Fibroblast of pulmonary artery (primary cell): ENCODE data around the gene NAPSA.
"Not testable (repeated sequence)": the region's sequence is repeated elsewhere in the genome, so short reads cannot be mapped to it uniquely, and the experiment has no call there.

Experiments used
- DNase-seq: peaks from one replicate; pipeline ENCODE4 v3.0.0-alpha.2; 2010; ENCODE audit warnings: low read depth
- H3K4me3 ChIP-seq: replicated peaks from 2 replicates; pipeline ENCODE4 v1.5.1; 2011; ENCODE audit warnings: low read depth, mild to moderate bottlenecking, control low read depth, low read length, moderate library complexity
- TF ChIP-seq, protein P1 (sequence below): IDR thresholded peaks from 2 replicates; pipeline ENCODE4 v1.5.1; 2011; ENCODE audit warnings: mild to moderate bottlenecking, control low read depth, low read length, inconsistent platforms; ENCODE audit errors: missing control alignments

NAPSA gene

DNA sequence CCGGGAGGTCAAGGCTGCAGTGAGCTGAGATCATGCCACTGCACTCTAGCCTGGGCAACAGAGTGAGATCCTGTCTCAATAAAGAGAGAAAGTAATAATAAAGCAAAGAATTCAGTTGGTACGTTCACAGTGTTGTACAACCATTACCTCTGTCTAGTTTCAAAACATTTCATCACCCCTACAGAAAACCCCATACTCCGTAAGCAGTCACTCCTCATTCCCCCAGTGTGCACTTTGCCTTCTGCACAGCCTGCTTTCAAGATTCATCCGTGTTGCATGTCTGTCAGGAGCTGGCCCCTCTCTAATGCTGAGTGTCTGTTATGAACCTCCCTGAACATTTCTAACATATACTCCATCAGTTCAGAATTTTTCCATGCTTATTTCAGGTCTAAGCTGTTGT is 28.1 kb upstream of the NAPSA start:
- DNase-seq: no peak
- TF ChIP-seq, protein P1, sequence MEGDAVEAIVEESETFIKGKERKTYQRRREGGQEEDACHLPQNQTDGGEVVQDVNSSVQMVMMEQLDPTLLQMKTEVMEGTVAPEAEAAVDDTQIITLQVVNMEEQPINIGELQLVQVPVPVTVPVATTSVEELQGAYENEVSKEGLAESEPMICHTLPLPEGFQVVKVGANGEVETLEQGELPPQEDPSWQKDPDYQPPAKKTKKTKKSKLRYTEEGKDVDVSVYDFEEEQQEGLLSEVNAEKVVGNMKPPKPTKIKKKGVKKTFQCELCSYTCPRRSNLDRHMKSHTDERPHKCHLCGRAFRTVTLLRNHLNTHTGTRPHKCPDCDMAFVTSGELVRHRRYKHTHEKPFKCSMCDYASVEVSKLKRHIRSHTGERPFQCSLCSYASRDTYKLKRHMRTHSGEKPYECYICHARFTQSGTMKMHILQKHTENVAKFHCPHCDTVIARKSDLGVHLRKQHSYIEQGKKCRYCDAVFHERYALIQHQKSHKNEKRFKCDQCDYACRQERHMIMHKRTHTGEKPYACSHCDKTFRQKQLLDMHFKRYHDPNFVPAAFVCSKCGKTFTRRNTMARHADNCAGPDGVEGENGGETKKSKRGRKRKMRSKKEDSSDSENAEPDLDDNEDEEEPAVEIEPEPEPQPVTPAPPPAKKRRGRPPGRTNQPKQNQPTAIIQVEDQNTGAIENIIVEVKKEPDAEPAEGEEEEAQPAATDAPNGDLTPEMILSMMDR: no peak
- no peak overlapping the region for H3K4me3 ChIP-seq

DNA sequence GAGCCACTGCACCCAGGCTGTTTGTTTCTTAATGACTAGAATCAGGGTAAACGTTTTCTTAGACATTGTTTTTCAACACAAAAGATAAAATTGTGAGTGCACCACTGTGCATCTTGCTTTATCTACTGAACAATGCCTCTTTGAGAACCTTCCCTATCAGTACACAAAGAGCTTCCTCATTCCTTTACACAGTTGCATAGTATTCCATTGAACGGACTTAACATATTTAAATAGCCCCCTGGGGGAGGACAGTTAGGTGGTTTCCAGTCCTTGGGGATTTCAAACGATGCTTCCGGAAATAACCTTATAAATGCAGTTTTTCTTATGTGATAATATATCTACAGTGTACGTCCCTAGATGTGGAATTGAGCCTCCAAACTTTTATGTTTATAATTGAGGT is 27.3 kb upstream of the NAPSA start:
- TF ChIP-seq, protein P1: no peak
- no peak for DNase-seq
- no peak overlapping the region for H3K4me3 ChIP-seq

DNA sequence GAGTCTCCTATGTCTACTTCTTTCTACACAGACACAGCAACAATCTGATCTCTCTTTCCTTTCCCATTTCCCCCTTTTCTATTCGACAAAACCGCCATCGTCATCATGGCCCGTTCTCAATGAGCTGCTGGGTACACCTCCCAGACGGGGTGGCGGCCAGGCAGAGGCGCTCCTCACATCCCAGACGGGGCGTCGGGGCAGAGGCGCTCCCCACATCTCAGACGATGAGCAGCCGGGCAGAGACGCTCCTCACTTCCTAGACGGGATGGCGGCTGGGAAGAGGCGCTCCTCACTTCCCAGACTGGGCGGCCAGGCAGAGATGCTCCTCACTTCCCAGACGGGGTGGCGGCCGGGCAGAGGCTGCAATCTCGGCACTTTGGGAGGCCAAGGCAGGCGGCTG is 25.5 kb upstream of the NAPSA start:
- DNase-seq, H3K4me3 ChIP-seq: not testable (repeated sequence)

DNA sequence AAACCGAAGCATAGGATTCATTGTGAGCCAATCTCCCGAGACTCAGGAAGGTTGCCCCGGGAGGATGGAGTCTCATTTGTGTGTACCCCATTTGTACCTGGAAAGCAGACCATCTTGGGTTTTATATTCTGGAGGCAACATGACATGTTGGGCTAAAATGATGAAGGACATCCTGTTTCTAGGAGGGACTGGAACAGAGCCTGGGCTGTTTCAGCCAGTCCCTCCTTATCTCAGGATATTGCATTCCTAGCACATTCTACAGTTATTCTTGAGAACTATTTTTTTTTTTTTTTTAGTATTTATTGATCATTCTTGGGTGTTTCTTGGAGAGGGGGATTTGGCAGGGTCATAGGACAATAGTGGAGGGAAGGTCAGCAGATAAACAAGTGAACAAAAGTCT is 24.9 kb upstream of the NAPSA start:
- not testable (repeated sequence) for H3K4me3 ChIP-seq, DNase-seq

DNA sequence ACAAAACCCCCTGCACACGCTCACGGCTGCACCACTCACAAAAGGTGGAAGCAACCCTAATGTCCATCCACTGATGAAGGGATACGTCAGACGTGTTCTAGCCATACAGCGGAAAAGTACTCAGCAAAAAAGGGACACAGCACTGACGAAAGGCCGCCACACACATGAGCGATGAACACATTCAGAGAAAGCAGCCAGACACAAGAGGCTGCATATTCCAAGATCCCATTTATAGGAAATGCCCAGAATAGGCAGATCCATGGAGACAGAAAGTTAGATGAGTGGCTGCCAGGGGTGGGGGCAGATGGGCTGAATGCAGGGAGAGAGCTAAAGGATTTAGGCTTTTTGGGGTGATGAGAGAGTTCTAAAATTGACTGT is 22.4 kb upstream of the NAPSA start:
- TF ChIP-seq, protein P1: no peak
- H3K4me3 ChIP-seq: no peak overlapping the region
- no peak for DNase-seq

DNA sequence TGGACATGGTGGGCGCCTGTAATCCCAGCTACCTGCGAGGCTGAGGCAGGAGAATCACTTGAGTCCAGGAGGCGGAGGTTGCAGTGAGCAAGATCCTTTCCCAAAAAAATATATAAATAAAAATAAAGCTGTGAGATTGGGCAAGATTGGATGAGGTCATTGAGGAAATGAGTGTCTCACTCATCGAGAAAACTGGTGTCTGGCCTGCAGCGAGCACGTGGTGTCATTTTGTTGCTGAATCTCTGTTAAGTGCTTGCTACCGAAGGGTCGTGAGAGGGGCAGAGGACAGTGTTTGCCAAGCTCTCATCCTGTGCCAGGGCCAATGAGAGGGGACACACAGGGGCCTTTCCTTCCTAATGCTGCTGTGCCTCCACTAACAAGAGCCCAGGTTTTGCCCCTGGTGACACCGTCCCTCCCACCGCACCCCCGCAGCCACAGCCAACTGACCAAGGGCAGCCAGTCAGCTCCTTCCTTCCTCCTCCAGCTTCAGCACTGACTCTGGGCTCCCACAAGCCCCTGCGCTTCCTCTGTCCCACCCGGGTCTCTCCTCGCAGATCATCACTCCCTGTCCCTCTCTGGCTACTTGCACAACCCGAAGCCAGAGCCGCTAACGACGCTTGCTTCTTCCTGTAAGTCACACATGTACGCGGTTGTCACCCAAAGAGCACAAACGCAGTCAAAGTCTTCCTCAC is 21.9 kb upstream of the NAPSA start:
- TF ChIP-seq, protein P1: no peak
- peak; percentile 60 for DNase-seq
- H3K4me3 ChIP-seq: no peak overlapping the region

DNA sequence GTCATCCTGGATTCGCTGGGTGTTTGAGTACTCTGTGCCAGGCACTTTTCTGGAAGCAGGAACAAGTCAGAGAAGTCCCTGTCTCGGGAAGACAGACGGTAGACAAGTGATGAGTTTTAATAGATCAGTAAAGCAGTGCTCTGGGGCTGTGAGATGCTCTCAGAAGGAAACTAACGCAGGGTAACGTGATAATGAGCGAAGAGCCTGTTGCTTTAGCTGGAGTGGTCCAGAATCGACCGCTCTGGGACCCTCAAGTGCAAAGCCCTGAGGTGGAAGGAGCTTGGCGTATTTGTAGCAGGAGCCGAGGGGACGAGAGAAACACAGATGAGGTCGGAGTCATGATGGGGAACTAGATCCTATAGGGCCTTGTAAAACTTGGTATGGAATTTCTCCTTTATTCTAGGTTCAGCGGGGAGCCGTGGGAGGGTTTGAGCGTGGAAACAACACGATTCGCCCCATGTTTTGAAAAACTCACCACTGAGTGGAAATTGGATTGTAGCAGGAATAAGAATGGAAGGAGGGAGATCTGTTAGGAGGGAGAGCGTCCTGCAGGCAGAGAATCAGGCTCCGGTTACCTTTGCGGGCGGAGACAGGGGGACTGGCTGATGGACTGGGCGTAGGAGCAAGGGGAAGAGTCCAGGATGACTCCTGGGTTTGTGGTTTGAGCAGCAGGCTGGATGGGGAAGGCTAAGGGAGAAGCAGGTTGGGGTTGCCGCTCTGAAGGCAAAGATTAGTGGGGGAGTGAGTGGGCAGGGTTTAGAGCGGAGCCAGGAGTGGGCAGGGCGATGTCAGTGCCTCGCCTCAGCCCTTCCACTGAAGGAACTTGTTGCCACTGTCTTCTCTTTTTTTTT is 19.5 kb upstream of the NAPSA start:
- TF ChIP-seq, protein P1: no peak
- DNase-seq: peak; percentile 18
- H3K4me3 ChIP-seq: peak overlapping the region; percentile 73
